IPS-18c (cell line): ENCODE measurements around the gene ATP13A5.

Source experiments
- H3K4me3 ChIP-seq: 2 replicates; pipeline ENCODE4 v1.7.0; 2013; ENCODE audit warnings: low read depth, mild to moderate bottlenecking, low read length, moderate library complexity; ENCODE audit not compliant: insufficient read depth
- H3K9me3 ChIP-seq: one replicate; pipeline ENCODE4 v1.6.1; 2013; ENCODE audit warnings: mild to moderate bottlenecking, low read length, moderate library complexity; ENCODE audit not compliant: control insufficient read depth, insufficient read depth

Gene ATP13A5

GRCh38 chr3:193357291-193357690 is 21.3 kb downstream of the ATP13A5 start:
- peaks cover 2% of the 10 kb centered on the region for H3K9me3 ChIP-seq
- H3K4me3 ChIP-seq, result no peak overlapping the region

GRCh38 chr3:193354423-193354822 is 24.1 kb downstream of the ATP13A5 start:
- Histone ChIP-seq H3K9me3 (peaks cover 2% of the 10 kb centered on the region), H3K4me3 (no peak overlapping the region)

- H3K4me3 ChIP-seq, result no peak overlapping the region
Observed at GRCh38 chr3:193350744-193351143, 27.8 kb downstream of the ATP13A5 start.

DNA sequence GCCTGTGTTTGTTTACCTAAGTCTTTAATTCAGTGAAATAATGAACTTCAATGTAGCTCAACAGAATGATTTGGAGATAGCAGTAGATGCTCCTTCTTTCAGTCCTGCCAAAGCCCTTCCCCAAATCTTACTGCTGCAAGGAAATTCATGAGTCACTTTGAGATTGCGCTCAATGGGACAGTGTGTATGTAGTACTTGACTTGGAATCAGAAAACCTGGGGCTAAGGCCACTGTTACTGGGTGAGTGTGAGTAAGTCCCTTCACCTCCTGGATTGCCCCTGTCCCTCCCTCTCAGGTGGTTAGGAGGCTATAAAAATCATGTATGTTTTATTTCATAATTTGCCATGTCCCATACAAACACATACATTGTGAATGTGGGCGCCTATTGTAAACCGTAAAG is 29.9 kb downstream of the ATP13A5 start:
- Histone ChIP-seq H3K4me3 (no peak overlapping the region), H3K9me3 (no peaks in the 10 kb centered on the region)

More at GRCh38 chr3:193350744-193351143, 27.8 kb downstream of the ATP13A5 start:
- H3K9me3 ChIP-seq, result peaks cover 2% of the 10 kb centered on the region

- Histone ChIP-seq H3K9me3 (no peaks in the 10 kb centered on the region), H3K4me3 (peak overlapping the region; percentile 16; the same call in 1 of the 2 replicates)
Observed at GRCh38 chr3:193347521-193348501, 30.7 kb downstream of the ATP13A5 start.

DNA sequence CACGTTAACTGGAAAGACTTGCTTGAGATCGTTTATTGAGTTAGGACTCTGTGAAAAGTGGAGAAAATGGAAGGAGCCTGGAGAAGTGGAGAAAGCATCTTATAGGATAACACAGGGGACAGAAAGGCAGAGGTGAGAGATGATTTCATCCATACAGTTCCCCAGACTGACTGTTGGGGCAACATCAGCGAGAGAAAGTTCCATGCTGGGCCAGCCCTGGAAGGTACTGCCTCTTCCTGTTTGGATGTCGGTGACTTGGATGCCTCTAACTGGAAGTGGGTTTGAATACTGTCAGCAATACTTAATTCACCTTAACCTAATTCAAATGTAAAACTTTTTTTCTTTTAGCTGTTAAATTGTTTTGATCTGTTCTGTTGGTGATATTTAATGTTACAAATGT is 32.3 kb downstream of the ATP13A5 start:
- H3K9me3 ChIP-seq, result no peaks in the 10 kb centered on the region
- no peak overlapping the region for H3K4me3 ChIP-seq

GRCh38 chr3:193345431-193345830 is 33.1 kb downstream of the ATP13A5 start:
- Histone ChIP-seq H3K9me3 (no peaks in the 10 kb centered on the region), H3K4me3 (no peak overlapping the region)

GRCh38 chr3:193344486-193344885 is 34.1 kb downstream of the ATP13A5 start:
- no peak overlapping the region for H3K4me3 ChIP-seq
- no peaks in the 10 kb centered on the region for H3K9me3 ChIP-seq

- no peaks in the 10 kb centered on the region for H3K9me3 ChIP-seq
Observed at GRCh38 chr3:193343726-193344222, 34.8 kb downstream of the ATP13A5 start.

GRCh38 chr3:193342551-193342950 is 36.0 kb downstream of the ATP13A5 start:
- Histone ChIP-seq H3K4me3 (no peak overlapping the region), H3K9me3 (no peaks in the 10 kb centered on the region)

More at GRCh38 chr3:193343726-193344222, 34.8 kb downstream of the ATP13A5 start:
- H3K4me3 ChIP-seq, result no peak overlapping the region

DNA sequence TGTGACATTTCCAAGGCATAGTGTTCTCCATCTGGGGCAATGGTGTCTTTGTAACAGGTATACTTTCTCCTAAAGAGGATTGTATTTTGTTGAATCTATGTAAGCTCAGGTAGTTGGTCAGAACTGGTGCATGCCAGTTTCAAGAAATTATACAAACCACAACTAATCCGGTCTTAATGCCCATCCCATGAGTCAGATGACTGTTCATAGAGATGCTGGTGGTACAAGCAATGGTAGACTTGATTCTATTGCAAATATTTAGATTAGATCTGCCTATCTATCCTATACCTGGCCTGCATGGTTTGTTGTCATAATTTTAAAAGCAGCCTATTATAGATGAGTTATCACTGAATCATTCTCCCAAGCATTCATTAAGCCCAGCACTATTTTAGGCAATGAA is 43.5 kb downstream of the ATP13A5 start:
- Histone ChIP-seq H3K9me3 (no peaks in the 10 kb centered on the region), H3K4me3 (no peak overlapping the region)

DNA sequence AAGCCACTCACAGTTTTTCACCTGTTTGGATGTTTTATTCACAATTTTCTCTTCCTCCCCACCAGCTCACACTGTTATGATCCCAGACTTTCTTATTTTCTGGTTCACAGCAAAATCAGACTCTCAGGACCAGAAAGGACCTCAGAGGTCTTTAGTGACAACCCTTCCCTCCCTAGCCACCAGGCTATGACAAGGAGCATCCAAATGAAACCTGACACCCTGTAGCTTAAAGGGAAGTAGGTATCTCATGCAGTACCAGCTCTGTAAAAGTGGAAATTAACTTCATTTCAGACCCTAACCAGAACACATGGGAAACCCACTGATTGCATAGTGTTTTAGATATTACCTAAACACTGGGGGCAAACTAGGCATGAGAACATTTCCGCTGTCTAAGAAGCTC is 45.3 kb downstream of the ATP13A5 start:
- Histone ChIP-seq H3K4me3 (no peak overlapping the region), H3K9me3 (no peaks in the 10 kb centered on the region)

DNA sequence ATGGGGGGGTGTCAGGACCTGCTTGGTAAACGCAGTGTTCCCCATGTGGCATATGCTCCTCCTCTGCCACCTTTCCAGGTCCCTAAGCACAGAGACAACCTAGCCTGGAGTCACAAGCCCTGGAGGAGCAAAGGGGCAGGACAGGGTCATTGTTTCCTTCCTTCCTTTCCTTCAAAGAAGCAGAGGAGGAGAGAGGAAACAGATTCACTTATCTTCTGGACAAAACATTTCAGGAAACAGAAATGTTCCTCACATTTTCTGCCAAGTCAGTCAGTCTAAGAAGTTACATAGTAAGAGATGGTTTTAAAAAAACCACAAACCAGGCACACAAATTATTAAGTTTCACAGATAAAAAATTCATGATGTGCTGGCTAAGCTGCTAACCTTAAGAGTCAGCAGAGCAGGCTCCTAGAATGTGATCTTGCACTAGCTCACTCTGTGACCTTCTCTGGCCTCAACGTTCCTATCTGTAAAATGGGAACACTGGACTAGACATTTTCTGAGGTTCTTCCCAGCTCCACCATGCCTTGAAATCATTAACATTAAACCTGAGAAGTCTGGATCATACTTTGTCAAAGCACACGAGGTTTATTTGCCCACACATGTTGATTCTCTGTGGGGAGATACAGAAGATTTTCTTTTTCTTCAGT is 47.9 kb downstream of the ATP13A5 start:
- Histone ChIP-seq H3K4me3 (no peak overlapping the region), H3K9me3 (no peaks in the 10 kb centered on the region)

DNA sequence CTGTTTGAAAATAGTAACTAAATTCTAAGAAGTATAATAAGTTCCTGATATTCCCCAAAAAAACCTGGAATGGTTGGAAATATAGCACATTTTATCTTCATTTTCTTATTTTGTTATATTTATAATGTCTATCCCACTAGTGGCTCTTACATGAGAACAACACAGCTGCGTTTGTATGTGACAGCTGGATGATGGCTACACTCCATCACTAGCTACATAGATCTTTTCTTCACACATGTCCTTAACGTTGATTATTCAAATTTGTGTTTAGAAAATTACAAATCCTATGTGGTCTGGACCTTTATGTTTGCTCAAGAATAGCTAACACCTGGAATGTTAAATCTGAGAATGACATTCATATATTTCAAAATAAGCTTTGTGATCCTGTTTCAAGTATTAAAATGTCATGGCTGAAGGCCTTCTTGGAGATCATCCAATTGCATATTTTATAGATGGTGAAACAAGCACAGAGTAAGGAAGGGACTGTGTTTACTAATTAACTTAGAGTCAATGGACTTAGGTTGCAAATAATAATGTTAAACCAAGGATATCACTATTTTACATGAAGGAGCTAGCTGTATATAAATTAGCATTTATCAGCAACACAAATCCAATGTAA is 60.8 kb downstream of the ATP13A5 start:
- H3K4me3 ChIP-seq, result no peak overlapping the region
- H3K9me3 ChIP-seq, result no peaks in the 10 kb centered on the region

- Histone ChIP-seq H3K9me3 (no peaks in the 10 kb centered on the region), H3K4me3 (no peak overlapping the region)
Observed at GRCh38 chr3:193314161-193314560, 64.4 kb downstream of the ATP13A5 start.

DNA sequence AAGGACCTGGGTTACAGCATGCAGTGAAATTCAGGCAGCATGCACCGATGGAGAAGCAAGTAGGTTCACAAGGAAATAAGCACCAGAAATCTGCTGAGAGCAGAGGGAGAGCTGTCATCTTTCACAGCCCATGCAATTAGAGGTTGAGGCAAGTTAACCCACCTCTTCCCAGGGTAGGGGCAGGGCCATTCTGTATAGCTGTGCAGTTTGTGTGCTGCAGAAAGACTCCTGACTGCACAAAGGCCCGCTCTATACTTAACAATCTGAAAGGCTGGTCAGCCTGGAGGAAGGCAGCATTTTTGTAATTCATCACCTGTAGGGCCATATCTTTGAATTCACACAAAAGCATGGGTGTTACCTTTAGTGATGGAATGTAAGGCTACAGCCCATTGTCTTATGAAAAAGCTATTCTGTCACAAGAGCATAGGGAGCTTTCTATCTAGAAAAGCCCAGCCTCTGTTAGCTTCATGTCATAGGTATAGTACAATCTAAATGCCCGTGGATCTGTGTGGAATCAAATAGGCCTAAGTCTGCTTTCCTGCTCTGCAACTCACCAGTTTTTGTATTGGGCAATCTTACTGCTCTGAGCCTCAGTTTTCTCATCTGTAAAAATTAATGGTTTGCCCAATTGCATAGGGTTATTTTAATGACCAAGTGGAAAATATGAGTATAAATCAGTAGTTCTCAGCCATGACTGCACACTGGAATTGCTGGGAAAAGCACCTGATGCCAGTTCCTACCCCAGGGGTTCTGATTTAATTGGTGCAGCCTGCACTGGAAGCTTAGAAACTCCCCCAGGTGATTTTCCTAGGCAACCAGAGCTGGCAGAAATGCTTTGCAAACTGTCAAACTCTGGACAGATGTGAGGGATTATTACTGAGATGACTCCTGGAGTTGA is 65.2 kb downstream of the ATP13A5 start:
- Histone ChIP-seq H3K4me3 (no peak overlapping the region), H3K9me3 (no peaks in the 10 kb centered on the region)
